Lung (tissue), 12 donors: ENCODE data around the gene TCTN1. TPM values are rescaled to one million over a fixed set of nuclear protein-coding genes. Genes with fewer than 3 reads are reported as not detected.
A peak's percentile ranks its signal among the peaks of the same experiment; 100 is the strongest.

Experiments
- ATAC-seq: fragments of 200-7000 bp; cut with Tn5 transposase; one replicate; pipeline ENCODE4 v1.9.1; 2020; ENCODE audit warnings: moderate number of reproducible peaks; ENCODE audit not compliant: insufficient read depth, low FRiP score
- DNase-seq, 3 donors: peaks; one replicate each; pipeline ENCODE4 v3.0.0-alpha.2; 2013 to 2017
- H3K27ac ChIP-seq, 2 donors: one replicate each; pipeline ENCODE4 v1.5.1; 2013; ENCODE audit warnings: mild to moderate bottlenecking in 2 of 2, moderate library complexity in 2 of 2, control low read depth in 1 of 2, inconsistent platforms in 1 of 2, low read depth in 1 of 2, low read length in 1 of 2
- H3K27me3 ChIP-seq, 3 donors: one replicate each; pipeline ENCODE4 v1.5.1; 2013; ENCODE audit warnings: low read length in 2 of 3; ENCODE audit not compliant: control insufficient read depth in 3 of 3, insufficient read depth in 3 of 3
- H3K36me3 ChIP-seq, 4 donors: one replicate each; pipeline ENCODE4 v1.5.1; 2013; ENCODE audit warnings: low read length in 4 of 4, mild to moderate bottlenecking in 1 of 4, moderate library complexity in 1 of 4; ENCODE audit not compliant: control insufficient read depth in 4 of 4, insufficient read depth in 4 of 4
- H3K4me1 ChIP-seq, 5 donors: one replicate each; pipeline ENCODE4 v1.5.1; 2013; ENCODE audit warnings: low read length in 5 of 5, mild to moderate bottlenecking in 2 of 5, moderate library complexity in 1 of 5; ENCODE audit not compliant: control insufficient read depth in 5 of 5, insufficient read depth in 5 of 5
- H3K4me3 ChIP-seq: one replicate; pipeline ENCODE4 v1.5.1; 2013; ENCODE audit warnings: mild to moderate bottlenecking, control low read depth, moderate library complexity
- H3K9ac ChIP-seq, 2 donors: one replicate each; pipeline ENCODE4 v1.5.1; 2013; ENCODE audit warnings: low read length in 2 of 2, control low read depth in 1 of 2; ENCODE audit not compliant: insufficient read depth in 1 of 2
- H3K9me3 ChIP-seq, 4 donors: one replicate each; pipeline ENCODE4 v1.5.1; 2013; ENCODE audit warnings: low read length in 3 of 4, mild to moderate bottlenecking in 1 of 4, moderate library complexity in 1 of 4; ENCODE audit not compliant: control insufficient read depth in 4 of 4, insufficient read depth in 3 of 4
- WGBS, 2 donors: extraction: QIAGEN DNeasy Blood & Tissue Kit; methylation state at CpG; one replicate each; pipeline ENCODE4 v1.1.7; 2013; 5-methylcytosine and 5-hydroxymethylcytosine counted together
- polyA plus RNA-seq, 2 donors: library from polyadenylated mRNA; stranded (reverse); fragments of 200-250 nt; gene quantifications; one replicate each; pipeline ENCODE4 v1.2.1, GENCODE V29; 2013
- total RNA-seq, 2 donors: library from RNA; depleted of rRNA in 1 of 2; stranded (reverse); fragments of >200 nt in 1 of 2; gene quantifications; one replicate each; pipeline ENCODE4 v1.2.1, GENCODE V29; 2014 to 2021
- TF ChIP-seq, protein P1 (sequence below): IDR thresholded peaks from 2 replicates; pipeline ENCODE4 v1.5.1; 2012; ENCODE audit warnings: mild to moderate bottlenecking; ENCODE audit errors: control extremely low read depth, extremely low read depth
- donor health status: control.
- donor health status: control.
- donor health status: Bipolar disorder and iron deficiency.
- donor health status: healthy.
- donor health status: DM: yes; HTN: yes; CAD: no.

TCTN1 gene
- total and polyA plus RNA-seq, 4 donors, result 22.0 to 79.2 (median 44.2) TPM

GRCh38 chr12:110670161-110670701, 56.3 kb downstream of the TCTN1 start:
- no peak overlapping the region for H3K4me3 ChIP-seq
- no peak overlapping the region for H3K9ac ChIP-seq
- H3K36me3 ChIP-seq, result peaks cover 0 to 18% (median 2%) of the 10 kb centered on the region in 4 donors
- TF ChIP-seq, protein P1, sequence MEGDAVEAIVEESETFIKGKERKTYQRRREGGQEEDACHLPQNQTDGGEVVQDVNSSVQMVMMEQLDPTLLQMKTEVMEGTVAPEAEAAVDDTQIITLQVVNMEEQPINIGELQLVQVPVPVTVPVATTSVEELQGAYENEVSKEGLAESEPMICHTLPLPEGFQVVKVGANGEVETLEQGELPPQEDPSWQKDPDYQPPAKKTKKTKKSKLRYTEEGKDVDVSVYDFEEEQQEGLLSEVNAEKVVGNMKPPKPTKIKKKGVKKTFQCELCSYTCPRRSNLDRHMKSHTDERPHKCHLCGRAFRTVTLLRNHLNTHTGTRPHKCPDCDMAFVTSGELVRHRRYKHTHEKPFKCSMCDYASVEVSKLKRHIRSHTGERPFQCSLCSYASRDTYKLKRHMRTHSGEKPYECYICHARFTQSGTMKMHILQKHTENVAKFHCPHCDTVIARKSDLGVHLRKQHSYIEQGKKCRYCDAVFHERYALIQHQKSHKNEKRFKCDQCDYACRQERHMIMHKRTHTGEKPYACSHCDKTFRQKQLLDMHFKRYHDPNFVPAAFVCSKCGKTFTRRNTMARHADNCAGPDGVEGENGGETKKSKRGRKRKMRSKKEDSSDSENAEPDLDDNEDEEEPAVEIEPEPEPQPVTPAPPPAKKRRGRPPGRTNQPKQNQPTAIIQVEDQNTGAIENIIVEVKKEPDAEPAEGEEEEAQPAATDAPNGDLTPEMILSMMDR, result no peak
- DNase-seq (no peak), ATAC-seq (no peak)
- H3K4me1 ChIP-seq, result no peaks in the 10 kb centered on the region
- H3K9me3 ChIP-seq, result peaks cover 0 to 4% (median 0%) of the 10 kb centered on the region in 4 donors
- WGBS, 2 donors, result 63 to 66% methylated on average over 4 of the region's 4 CpGs
- no peaks in the 10 kb centered on the region for H3K27me3 ChIP-seq
- no peak overlapping the region for H3K27ac ChIP-seq

- ATAC-seq (no peak), DNase-seq (no peak)
- H3K9ac ChIP-seq, result no peak overlapping the region
- TF ChIP-seq, protein P1, result no peak
- H3K27ac ChIP-seq, result no peak overlapping the region
- H3K4me3 ChIP-seq, result no peak overlapping the region
- 90 to 96% methylated on average over 4 of the region's 4 CpGs for WGBS, 2 donors
- H3K4me1 ChIP-seq, result no peaks in the 10 kb centered on the region
- no peaks in the 10 kb centered on the region for H3K27me3 ChIP-seq
- no peaks in the 10 kb centered on the region for H3K9me3 ChIP-seq
- H3K36me3 ChIP-seq, result peaks cover 0 to 20% (median 7%) of the 10 kb centered on the region in 4 donors
Measured at GRCh38 chr12:110676171-110676570, 62.2 kb downstream of the TCTN1 start.

DNA sequence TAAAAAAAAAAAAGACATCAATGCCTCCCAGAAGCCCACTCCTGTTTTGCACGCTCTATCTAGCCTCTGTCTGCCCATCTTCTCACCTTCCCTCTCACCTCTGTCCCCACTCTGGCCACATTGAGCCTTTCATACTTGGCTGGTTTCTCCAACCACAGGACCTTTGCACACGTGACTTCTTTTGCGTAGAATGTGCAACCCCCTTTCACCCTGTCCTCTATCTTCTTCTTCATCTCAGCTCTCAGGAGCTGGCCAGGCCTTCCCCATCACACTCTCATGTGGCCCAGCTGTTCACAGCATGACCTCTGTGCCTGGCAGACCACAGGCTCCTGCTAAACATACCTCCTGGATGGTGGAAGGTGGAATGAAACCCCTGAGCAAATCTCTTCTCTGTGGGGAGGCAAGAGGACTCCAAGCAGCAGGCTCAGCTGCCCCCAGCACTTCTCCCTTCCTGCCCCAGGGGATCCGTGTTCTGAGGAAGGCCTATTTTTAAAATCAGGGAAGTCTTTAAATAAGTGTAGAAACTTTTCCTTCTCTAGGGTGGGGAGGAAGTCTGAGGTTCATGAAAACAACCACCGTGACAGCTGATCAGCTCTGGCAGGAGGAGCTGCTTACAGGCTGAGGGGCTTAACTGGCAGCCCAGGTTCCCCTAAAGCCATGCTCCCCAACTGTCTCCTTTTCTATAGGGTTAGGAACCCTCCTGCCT, 63.4 kb downstream of the TCTN1 start:
- H3K27ac ChIP-seq, result peak overlapping the region in 1 of 2 donors; percentile 17
- H3K9ac ChIP-seq, result no peak overlapping the region
- ATAC-seq (no peak), DNase-seq (no peak)
- no peak overlapping the region for H3K4me3 ChIP-seq
- H3K4me1 ChIP-seq, result peaks cover 0 to 1% (median 0%) of the 10 kb centered on the region in 5 donors
- H3K27me3 ChIP-seq, result no peaks in the 10 kb centered on the region
- 47 to 55% methylated on average over 5 of the region's 5 CpGs for WGBS, 2 donors
- TF ChIP-seq, protein P1, result no peak
- H3K9me3 ChIP-seq, result peaks cover 0 to 1% (median 0%) of the 10 kb centered on the region in 4 donors
- H3K36me3 ChIP-seq, result peaks cover 0 to 15% (median 8%) of the 10 kb centered on the region in 4 donors
